Spinal cord (tissue), 10 donors: ENCODE data around the gene HENMT1. TPM values are rescaled to one million over a fixed set of nuclear protein-coding genes. Genes with fewer than 3 reads are reported as not detected.
"Not testable (repeated sequence)": the region's sequence is repeated elsewhere in the genome, so short reads cannot be mapped to it uniquely, and the experiment has no call there.

Experiments used
- DNase-seq, 6 donors: peaks; one replicate each; pipeline versions ENCODE4 v3.0.0 to v3.0.0-alpha.2; 2013 to 2015; ENCODE audit warnings: low spot score in 6 of 6, low read depth in 4 of 6
- H3K27ac ChIP-seq: one replicate; pipeline ENCODE4 v1.5.1; 2013; ENCODE audit warnings: low read depth, low read length, control low read depth
- H3K27me3 ChIP-seq: one replicate; pipeline ENCODE4 v1.6.1; 2013; ENCODE audit warnings: low read length; ENCODE audit not compliant: control insufficient read depth, insufficient read depth
- H3K36me3 ChIP-seq: one replicate; pipeline ENCODE4 v1.6.1; 2013; ENCODE audit warnings: low read length; ENCODE audit not compliant: control insufficient read depth, insufficient read depth
- H3K4me1 ChIP-seq: one replicate; pipeline ENCODE4 v1.6.1; 2013; ENCODE audit warnings: low read length; ENCODE audit not compliant: control insufficient read depth, insufficient read depth
- H3K4me3 ChIP-seq: one replicate; pipeline ENCODE4 v1.5.1; 2013; ENCODE audit warnings: low read depth, low read length, control low read depth
- H3K9me3 ChIP-seq: one replicate; pipeline ENCODE4 v1.6.1; 2013; ENCODE audit warnings: low read length; ENCODE audit not compliant: control insufficient read depth, insufficient read depth
- WGBS: methylation state at CpG from one replicate; pipeline ENCODE4 v1.1.5; 2013; ENCODE audit warnings: missing lambda C conversion rate; ENCODE audit not compliant: insufficient coverage; 5-methylcytosine and 5-hydroxymethylcytosine counted together
- long read RNA-seq, 4 donors: transcript quantifications; one replicate each; lab custom pipeline, GENCODE V29; 2026
- polyA plus RNA-seq, 2 donors: library from polyadenylated mRNA; unstranded; fragments of 120-200 nt; gene quantifications; one replicate each; pipeline ENCODE4 v1.2.1, GENCODE V29; 2013; ENCODE audit not compliant: insufficient read length in 2 of 2
- total RNA-seq, 2 donors: library from RNA; depleted of rRNA in 1 of 2; stranded (reverse); fragments of 120-200 nt in 1 of 2; fragments of >200 nt in 1 of 2; gene quantifications; one replicate each; pipeline versions ENCODE4 v1.2.3 to v1.2.4, GENCODE V29; 2013 to 2014
- donor health status: healthy.

Gene HENMT1
- total RNA-seq: 10 to 100 TPM; 21.3 to 24.1 TPM
- 10 to 100 TPM; 27.6 to 28.7 TPM for polyA plus RNA-seq
- long read RNA-seq, donor 1, transcript HENMT1-203 (8 exons, 1,696 nt): major isoform, 7 of 10 reads
- long read RNA-seq, donor 1, partial matches to known transcripts: 0 of 10 reads
- long read RNA-seq, donor 1, other reads (novel, unspliced or antisense): 0 of 10 reads
- long read RNA-seq, donor 2, partial matches to known transcripts: 0 of 2 reads
- long read RNA-seq, donor 2, other reads (novel, unspliced or antisense): 0 of 2 reads
- long read RNA-seq, donor 3, partial matches to known transcripts: 0 of 5 reads
- long read RNA-seq, donor 3, other reads (novel, unspliced or antisense): 0 of 5 reads
- long read RNA-seq, donor 4, partial matches to known transcripts: 0 of 5 reads
- long read RNA-seq, donor 4, other reads (novel, unspliced or antisense): 0 of 5 reads

DNA sequence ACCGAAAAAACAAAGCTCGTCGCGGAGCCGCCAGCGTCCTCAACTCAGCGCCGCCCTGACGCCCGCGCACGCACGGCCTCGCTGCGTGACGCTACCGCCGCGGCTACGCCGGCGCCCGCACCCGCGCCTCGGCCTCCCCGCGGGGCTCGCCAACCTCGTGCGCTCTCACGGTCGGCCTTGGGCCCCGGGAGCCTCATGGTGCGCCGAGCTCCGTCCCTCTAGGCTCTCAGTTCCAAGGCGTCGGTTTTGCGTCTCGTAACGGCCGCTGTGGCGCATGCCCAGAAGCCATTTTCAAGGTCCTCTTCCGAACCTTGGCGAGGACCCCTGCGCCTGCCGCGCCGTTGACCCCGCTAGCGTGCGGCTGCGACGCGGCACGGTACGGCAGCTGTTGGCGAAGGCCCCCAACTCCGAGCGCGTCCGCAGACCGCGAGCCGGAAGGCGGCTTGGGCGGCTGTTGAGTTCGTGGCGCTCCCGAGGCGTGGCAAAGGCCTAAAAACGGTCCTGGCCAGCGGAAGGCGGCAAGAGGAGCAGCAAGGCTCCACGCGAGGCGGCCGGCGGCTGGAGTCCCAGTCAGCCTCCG, at the start of gene HENMT1:
Gene HENMT1 (minus strand): TSS at position 64 of the 580 bp plus-strand sequence. CDS start 1,209 bp downstream, outside the sequence.
- Histone ChIP-seq H3K4me3 (peak within 1 kb of the TSS; percentile 55), H3K27ac (peak within 1 kb of the TSS; percentile 87), H3K27me3 (no peaks in the 10 kb centered on the region), H3K36me3 (no peaks in the 10 kb centered on the region), H3K9me3 (no peaks in the 10 kb centered on the region), H3K4me1 (peaks cover 11% of the 10 kb centered on the region)
- WGBS: under 1% methylated on average over 76 of the region's 81 CpGs
- peak; percentile 52 to 93 (median 66) for DNase-seq

DNA sequence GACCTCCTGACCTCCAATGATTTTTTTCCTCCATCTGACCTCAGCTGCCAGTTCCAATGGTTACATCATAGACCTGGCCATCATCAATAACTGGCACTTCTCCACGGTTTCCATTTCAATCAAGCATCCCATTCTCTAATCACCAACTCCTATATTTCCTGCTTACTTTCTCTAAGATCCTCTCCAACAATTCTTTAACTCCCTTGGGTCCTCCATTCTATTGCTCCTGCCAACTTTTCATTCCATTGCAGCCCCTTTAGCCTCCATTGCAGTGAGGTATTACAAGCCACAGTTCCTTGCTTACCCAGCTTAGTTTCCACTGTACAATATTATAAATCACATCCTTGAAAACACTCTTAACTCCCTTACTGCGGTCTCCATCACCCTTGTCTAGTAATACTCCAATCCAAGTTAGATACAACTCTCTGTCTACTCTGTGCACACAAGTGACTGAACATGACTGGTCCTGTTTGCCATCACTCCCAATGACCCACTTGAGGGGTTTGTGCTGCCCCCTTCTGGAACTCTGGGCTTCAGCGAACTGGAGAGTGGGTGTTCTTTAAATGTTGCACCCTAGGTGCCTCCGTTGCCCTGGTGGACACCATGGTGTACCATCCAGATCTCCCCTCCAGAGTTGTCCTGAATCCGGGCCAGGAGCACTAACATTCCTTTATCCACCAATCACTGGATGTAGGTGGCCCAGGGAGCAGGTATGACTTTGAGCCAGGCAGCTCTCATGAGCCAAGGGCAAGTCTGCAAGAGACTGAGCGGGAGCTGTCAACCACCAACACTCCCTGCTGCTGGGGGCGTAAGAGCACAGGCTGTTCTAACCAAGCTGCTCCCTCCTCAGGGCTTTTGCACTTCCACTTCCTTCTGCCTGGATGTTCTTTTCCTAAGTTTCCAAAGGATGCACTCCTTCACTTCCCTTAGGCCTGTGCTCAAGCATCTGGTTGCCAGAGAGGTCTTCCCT, 48.1 kb upstream of the HENMT1 start:
- WGBS: 82% methylated on average over 5 of the region's 7 CpGs
- no peak overlapping the region for H3K4me3 ChIP-seq
- no peak for DNase-seq

DNA sequence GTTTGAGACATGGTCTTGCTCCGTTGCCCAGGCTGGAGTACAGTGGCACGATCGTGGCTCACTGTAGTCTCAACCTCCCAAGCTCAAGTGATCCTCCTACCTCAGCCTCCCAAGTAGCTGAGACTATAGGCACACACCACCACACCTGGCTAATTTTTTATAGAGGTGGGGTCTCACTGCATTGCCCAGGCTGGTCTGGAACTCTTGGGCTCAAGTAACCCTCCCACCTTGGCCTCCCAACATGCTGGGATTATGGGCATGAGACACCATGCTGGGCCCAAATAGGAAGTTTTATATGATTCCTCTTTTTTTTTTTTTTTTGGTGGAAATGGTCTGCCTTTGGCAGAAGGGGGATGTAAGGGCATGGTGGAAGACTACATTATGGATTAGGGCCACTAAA, 45.8 kb upstream of the HENMT1 start:
- no peak for DNase-seq
- Histone ChIP-seq H3K36me3 (peaks cover 4% of the 10 kb centered on the region), H3K4me1 (no peaks in the 10 kb centered on the region), H3K27ac (no peak overlapping the region), H3K27me3 (no peaks in the 10 kb centered on the region), H3K4me3 (no peak overlapping the region), H3K9me3 (no peaks in the 10 kb centered on the region)
- WGBS: no CpG with 5 or more reads among the region's 3 CpGs

More for the DNA sequence above, 48.1 kb upstream of the HENMT1 start:
- H3K27me3 ChIP-seq: no peaks in the 10 kb centered on the region
- H3K27ac ChIP-seq: no peak overlapping the region
- no peaks in the 10 kb centered on the region for H3K36me3 ChIP-seq
- no peaks in the 10 kb centered on the region for H3K4me1 ChIP-seq
- no peaks in the 10 kb centered on the region for H3K9me3 ChIP-seq

DNA sequence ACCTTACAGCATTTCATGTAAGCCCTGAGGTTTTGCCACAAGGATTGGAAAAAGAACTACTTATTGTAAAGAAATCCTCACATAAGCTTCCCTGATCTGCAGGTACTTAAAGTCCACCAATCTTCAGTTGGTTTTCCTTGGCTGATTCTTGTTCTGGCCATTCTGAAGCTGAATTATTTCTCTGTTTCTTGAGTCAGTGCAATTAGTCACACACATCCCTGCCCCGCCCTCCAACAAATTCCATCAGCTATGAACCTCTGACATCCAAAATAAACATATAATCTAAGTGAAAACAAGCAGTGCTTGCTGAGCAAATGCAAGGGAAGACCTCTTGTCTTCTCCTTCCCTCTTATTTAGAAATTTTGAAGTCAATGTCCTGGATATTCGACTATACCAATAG, 43.6 kb upstream of the HENMT1 start:
- Histone ChIP-seq H3K9me3 (no peaks in the 10 kb centered on the region), H3K4me1 (no peaks in the 10 kb centered on the region), H3K36me3 (peaks cover 8% of the 10 kb centered on the region), H3K4me3 (no peak overlapping the region), H3K27me3 (no peaks in the 10 kb centered on the region), H3K27ac (no peak overlapping the region)
- 80% methylated on average over 1 of the region's 2 CpGs for WGBS
- peak in 1 of 6 donors; percentile 10 for DNase-seq

DNA sequence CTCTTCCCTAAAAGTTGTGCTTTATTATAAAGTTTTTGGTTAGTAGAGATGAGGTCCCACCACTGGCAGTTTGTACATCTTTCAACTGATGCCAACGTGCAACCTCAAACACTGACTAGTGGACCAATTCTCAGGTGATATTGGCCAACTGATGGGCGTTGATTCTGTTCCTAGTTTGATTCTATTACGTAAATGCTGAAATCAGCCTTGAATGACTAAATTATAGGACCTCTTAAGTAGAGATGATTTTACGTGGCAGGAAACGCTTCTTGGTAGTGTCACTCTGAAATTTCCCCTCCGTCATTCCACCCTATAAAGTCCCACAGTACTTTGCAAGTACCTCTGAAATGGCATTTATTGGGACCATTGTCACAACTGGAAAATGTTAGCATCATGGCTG, 43.0 kb upstream of the HENMT1 start:
- no peak for DNase-seq
- H3K36me3 ChIP-seq: peaks cover 13% of the 10 kb centered on the region
- H3K27ac ChIP-seq: no peak overlapping the region
- no peaks in the 10 kb centered on the region for H3K9me3 ChIP-seq
- no peaks in the 10 kb centered on the region for H3K27me3 ChIP-seq
- no peak overlapping the region for H3K4me3 ChIP-seq
- H3K4me1 ChIP-seq: no peaks in the 10 kb centered on the region
- 86% methylated on average over 1 of the region's 6 CpGs for WGBS

DNA sequence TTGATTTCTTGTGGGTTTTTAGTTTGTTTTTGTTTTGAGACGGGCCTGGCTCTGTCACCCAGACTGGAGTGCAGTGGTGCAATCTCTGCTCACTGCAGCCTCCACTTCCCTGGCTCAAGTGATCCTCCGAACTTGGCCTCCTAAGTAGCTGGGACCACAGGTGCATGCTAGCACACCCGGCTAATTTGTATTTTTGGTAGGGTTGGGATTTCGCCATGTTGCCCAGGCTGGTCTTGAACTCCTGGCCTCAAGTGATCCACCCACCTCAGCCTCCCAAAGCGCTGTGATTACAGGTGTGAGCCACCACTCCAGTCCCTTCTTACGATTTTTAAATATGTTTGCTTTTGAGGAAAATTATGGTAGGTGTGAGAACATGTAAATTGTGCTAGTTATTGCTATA, 41.2 kb upstream of the HENMT1 start:
- H3K9me3 ChIP-seq, H3K4me1 ChIP-seq, H3K4me3 ChIP-seq, DNase-seq, H3K27ac ChIP-seq, H3K27me3 ChIP-seq: not testable (repeated sequence)
- WGBS: 100% methylated on average over 1 of the region's 6 CpGs
- H3K36me3 ChIP-seq: peaks cover 13% of the 10 kb centered on the region

DNA sequence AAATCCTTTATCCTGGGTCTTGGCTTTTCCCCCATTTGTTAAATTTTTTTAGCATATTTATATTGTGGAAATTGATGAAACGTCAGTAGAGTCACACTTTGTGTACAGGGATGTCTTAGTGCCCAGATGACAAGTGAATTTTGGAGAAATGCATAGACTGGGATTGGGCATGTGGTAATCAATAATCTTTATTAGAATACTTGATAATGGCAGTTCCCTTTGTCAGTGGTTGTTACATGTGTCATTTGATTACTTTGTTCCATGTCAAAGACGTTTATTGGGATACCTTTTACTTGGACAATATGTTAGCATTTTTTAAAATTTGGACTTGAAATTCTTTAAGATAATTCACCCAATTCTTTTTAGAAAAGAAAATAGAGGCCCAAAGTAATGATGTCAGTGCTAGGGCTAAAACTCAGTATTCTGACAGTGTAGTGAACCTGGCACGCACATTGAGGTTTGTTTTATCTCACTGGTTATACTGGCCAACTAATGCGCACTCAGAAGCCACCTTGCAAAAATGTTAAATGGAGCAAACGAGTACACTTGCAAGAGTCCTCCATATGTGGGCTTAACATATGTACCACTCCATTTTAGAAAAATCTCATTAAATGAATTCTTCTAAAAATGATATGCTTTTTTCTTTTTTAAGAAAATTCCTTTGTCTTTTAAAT, 40.4 kb upstream of the HENMT1 start:
- H3K36me3 ChIP-seq: peaks cover 16% of the 10 kb centered on the region
- no peak overlapping the region for H3K4me3 ChIP-seq
- no peaks in the 10 kb centered on the region for H3K27me3 ChIP-seq
- H3K9me3 ChIP-seq: no peaks in the 10 kb centered on the region
- H3K27ac ChIP-seq: no peak overlapping the region
- no peaks in the 10 kb centered on the region for H3K4me1 ChIP-seq
- DNase-seq: no peak
- WGBS: 71% methylated on average over 1 of the region's 5 CpGs

DNA sequence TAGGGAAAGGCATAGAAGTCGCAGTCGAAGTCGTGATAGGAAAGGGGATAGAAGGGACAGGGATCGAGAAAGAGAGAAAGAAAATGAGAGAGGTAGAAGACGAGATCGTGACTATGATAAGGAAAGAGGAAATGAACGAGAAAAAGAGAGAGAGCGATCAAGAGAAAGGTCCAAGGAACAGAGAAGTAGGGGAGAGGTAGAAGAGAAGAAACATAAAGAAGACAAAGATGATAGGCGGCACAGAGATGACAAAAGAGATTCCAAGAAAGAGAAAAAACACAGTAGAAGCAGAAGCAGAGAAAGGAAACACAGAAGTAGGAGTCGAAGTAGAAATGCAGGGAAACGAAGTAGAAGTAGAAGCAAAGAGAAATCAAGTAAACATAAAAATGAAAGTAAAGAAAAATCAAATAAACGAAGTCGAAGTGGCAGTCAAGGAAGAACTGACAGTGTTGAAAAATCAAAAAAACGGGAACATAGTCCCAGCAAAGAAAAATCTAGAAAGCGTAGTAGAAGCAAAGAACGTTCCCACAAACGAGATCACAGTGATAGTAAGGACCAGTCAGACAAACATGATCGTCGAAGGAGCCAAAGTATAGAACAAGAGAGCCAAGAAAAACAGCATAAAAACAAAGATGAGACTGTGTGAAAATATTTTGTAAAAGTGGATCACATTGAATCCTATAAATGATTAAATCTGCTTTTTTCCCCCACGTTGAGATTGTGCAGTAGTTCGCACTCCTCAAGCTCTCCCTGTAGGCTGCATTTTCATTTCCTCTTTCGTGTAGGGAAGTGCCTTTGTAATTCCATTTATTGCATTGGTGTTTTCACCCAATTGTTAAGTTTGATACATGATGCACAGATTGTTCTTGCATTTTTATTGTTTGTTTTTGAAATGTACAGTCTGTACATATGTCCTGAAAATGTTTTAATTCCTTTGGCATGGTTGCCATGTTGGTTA, 38.8 kb upstream of the HENMT1 start:
- Histone ChIP-seq H3K4me1 (no peaks in the 10 kb centered on the region), H3K36me3 (peaks cover 16% of the 10 kb centered on the region), H3K27ac (no peak overlapping the region), H3K27me3 (no peaks in the 10 kb centered on the region), H3K9me3 (no peaks in the 10 kb centered on the region), H3K4me3 (no peak overlapping the region)
- 90% methylated on average over 19 of the region's 22 CpGs for WGBS
- no peak for DNase-seq
